SH-SY5Y (cell line): ENCODE measurements around the gene ZNF777.

Experiments
- GATA2 ChIP-seq: IDR thresholded peaks from 2 replicates; pipeline ENCODE4 v1.6.1; 2011; ENCODE audit warnings: mild to moderate bottlenecking, low read depth, low read length
- GATA3 ChIP-seq: IDR thresholded peaks from 2 replicates; pipeline ENCODE4 v1.6.1; 2011; ENCODE audit warnings: low read depth, mild to moderate bottlenecking, low read length, moderate library complexity

DNA sequence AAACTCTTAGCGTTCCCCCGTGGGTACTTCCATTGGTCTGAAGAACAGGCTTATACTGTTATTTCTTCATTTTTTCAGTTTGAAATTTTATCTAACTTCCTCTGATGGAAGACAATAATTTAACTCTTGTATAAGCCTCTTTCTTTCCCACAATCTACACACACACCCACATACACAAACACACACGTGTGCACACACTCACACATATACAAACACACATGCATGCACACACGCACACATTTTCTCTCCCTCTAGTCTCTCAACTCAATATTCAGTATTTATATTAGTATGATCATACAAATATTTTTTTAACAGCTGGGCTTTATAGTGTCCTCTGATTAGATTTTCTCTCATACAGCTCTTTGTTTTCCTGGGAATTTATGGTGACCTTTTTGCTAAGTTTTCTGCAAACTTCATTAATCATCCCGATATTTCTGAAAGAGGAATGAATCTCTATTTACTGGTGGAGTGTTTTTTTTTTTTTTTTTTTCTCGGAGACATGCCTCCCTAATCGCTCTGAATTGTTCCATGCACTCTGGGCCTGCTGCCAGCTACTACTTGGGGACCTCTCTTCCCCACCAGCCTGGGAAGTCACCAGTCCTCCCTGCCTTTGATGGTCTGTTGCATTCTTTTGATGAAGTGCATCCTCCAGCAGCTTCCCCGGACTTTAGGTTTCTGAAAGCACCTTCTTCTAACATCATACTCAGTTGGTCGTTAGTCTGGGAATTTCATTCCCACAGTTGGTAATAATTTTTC lies 75.5 kb downstream of the ZNF777 start:
- no peak for TF ChIP-seq GATA2
- no peak for TF ChIP-seq GATA3
